KMS-11 (cell line): ENCODE data around the gene SRXN1.

Experiments used
- H2AFZ ChIP-seq: fragments of 200-600 bp; sonication (generic); 2 replicates; pipeline ENCODE4 v1.6.1; 2016; ENCODE audit warnings: antibody characterized with exemption, mixed run types, low read depth
- H3K27ac ChIP-seq: fragments of 200-600 bp; sonication (generic); 2 replicates; pipeline ENCODE4 v1.6.1; 2016; ENCODE audit warnings: mild to moderate bottlenecking, mixed run types
- H3K27me3 ChIP-seq: fragments of 200-600 bp; sonication (generic); 2 replicates; pipeline ENCODE4 v1.6.1; 2017; ENCODE audit warnings: mild to moderate bottlenecking, low read depth, mixed run types, moderate library complexity; ENCODE audit not compliant: insufficient read depth
- H3K36me3 ChIP-seq: fragments of 200-600 bp; sonication (generic); 2 replicates; pipeline ENCODE4 v1.6.1; 2017; ENCODE audit warnings: mild to moderate bottlenecking, mixed run types; ENCODE audit not compliant: insufficient read depth
- H3K4me1 ChIP-seq: fragments of 200-600 bp; sonication (generic); 2 replicates; pipeline ENCODE4 v1.6.1; 2016; ENCODE audit warnings: mild to moderate bottlenecking, low read depth, mixed run types; ENCODE audit not compliant: poor library complexity, severe bottlenecking
- H3K4me2 ChIP-seq: fragments of 200-600 bp; sonication (generic); 2 replicates; pipeline ENCODE4 v1.7.0; 2016; ENCODE audit warnings: mild to moderate bottlenecking, mixed run types
- H3K4me3 ChIP-seq: fragments of 200-600 bp; sonication (generic); IDR thresholded peaks from 2 replicates; pipeline ENCODE4 v1.6.1; 2017; ENCODE audit warnings: low read depth, low read length, mixed read lengths; ENCODE audit not compliant: insufficient read depth
- H3K79me2 ChIP-seq: fragments of 200-600 bp; sonication (generic); 2 replicates; pipeline ENCODE4 v1.6.1; 2016; ENCODE audit warnings: low read depth, mixed run types; ENCODE audit not compliant: insufficient read depth
- H3K9ac ChIP-seq: fragments of 200-600 bp; sonication (generic); 2 replicates; pipeline ENCODE4 v1.6.1; 2016; ENCODE audit warnings: mild to moderate bottlenecking, mixed run types
- H4K20me1 ChIP-seq: fragments of 200-600 bp; sonication (generic); 2 replicates; pipeline ENCODE4 v1.6.1; 2016; ENCODE audit warnings: mild to moderate bottlenecking, mixed run types; ENCODE audit not compliant: insufficient read depth
- TF ChIP-seq, protein P1 (sequence below): fragments of 200-600 bp; sonication (generic); conservative IDR thresholded peaks from 2 replicates; pipeline ENCODE4 v1.6.1; 2017; ENCODE audit warnings: low read depth, mild to moderate bottlenecking, antibody characterized with exemption, low read length, moderate library complexity, mixed read lengths

The SRXN1 gene

DNA sequence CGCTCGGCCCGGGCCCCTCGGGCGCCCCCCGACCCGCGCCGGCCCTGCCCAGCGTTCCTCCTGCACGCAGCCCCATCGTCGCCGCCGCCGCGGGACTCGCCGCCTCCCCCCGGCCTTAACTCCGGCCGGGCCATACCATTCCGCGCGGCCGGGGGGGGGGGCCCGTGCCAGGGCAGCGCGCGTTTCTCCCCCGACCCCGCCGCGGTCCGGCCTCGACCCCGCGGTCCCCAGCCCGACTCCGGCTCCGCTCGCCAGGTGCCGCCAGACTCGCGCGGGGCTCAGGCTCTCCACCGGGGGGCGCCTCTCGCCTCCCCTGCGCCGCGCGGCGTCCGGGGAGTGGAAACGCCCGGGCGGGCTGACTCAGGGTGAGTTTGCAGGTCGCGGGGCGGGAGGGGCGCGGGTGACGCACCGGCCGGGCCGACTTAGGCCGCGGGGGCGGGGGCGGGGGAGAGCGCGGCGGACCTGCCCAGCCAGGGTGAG is at the start of gene SRXN1:
Gene SRXN1 (minus strand): TSS at position 91 of the 480 bp plus-strand sequence. CDS start 15 bp downstream, at position 76.
- H3K9ac ChIP-seq, result peak within 1 kb of the TSS; percentile 88
- peak within 1 kb of the TSS; percentile 99 for H3K4me2 ChIP-seq
- H3K36me3 ChIP-seq, result peaks cover 4% of the 10 kb centered on the region
- H3K79me2 ChIP-seq, result peaks cover 24% of the 10 kb centered on the region
- no peaks in the 10 kb centered on the region for H3K27me3 ChIP-seq
- H3K4me3 ChIP-seq, result no peak within 1 kb of the TSS
- H4K20me1 ChIP-seq, result no peaks in the 10 kb centered on the region
- H3K4me1 ChIP-seq, result peaks cover 14% of the 10 kb centered on the region
- H3K27ac ChIP-seq, result peak within 1 kb of the TSS; percentile 62
- TF ChIP-seq, protein P1, sequence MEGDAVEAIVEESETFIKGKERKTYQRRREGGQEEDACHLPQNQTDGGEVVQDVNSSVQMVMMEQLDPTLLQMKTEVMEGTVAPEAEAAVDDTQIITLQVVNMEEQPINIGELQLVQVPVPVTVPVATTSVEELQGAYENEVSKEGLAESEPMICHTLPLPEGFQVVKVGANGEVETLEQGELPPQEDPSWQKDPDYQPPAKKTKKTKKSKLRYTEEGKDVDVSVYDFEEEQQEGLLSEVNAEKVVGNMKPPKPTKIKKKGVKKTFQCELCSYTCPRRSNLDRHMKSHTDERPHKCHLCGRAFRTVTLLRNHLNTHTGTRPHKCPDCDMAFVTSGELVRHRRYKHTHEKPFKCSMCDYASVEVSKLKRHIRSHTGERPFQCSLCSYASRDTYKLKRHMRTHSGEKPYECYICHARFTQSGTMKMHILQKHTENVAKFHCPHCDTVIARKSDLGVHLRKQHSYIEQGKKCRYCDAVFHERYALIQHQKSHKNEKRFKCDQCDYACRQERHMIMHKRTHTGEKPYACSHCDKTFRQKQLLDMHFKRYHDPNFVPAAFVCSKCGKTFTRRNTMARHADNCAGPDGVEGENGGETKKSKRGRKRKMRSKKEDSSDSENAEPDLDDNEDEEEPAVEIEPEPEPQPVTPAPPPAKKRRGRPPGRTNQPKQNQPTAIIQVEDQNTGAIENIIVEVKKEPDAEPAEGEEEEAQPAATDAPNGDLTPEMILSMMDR, result no peak
- peak within 1 kb of the TSS; percentile 87 for H2AFZ ChIP-seq

DNA sequence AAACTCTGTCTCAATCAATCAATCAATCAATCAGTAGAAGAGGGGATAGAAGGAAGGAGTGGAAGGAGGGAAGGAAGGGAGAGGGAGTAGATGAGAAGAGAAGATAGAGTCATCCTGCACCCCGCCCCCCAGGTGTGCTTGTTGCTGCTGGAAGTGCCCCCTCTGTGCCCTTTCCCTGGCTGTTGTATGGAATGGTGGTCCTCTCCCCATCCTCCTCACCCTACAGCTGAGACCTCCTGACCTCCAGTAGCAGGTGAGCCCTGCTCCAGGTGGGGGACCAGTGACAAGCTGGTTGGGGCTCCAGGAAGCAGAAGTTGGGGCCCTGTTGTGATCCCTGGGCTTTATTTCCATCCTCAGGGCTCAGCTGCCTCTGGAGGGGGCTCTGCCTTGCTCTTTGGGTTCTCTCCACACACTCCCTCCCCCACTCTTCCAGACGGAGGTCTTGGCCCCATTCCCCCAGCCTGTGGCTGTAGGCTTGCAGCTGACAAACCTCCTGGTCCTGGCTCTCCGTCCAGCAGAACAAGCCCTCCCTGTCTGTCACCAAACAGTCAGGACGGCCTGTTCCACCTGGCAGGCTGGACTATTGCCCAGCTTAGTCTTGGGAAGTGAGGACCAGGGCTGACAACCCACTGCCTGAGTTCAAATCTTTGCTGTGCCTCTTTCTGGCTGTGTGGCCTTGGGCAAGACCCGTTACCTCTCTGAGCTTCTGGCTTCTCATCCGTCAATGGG is 48.6 kb upstream of the SRXN1 start:
- Histone ChIP-seq H3K79me2 (no peaks in the 10 kb centered on the region), H3K36me3 (no peaks in the 10 kb centered on the region), H3K4me1 (no peaks in the 10 kb centered on the region), H4K20me1 (no peaks in the 10 kb centered on the region), H3K4me3 (no peak overlapping the region), H3K4me2 (no peak overlapping the region), H3K9ac (no peak overlapping the region), H3K27ac (no peak overlapping the region), H2AFZ (no peak overlapping the region), H3K27me3 (no peaks in the 10 kb centered on the region)
- TF ChIP-seq, protein P1, result no peak

DNA sequence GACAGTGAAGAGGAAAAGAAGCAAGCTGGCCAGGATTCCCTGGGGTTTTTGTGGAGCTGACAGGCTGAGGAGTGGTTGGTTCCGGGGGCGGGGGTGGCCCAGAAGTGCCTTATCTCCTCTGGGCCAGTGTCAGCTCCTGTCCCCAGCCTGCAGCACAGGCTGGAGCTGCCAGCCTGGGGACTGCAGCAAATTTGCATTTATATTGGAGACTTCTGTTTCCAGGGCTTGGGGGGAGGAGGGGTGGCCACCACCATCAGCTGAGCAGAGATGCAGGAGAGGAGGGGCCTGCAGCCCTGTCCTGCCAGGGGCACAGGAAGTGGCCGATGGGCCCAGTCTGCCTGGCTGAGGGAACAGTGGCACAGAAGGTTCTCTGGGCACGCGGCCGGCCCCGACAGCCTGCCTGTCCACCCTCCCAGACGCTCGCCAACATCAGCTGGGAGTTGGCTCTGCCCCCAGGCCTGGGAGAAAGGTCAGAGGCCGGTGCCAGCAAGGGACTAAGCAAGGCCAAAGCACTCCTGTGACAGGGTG is 46.9 kb upstream of the SRXN1 start:
- H3K4me2 ChIP-seq, result no peak overlapping the region
- H3K4me3 ChIP-seq, result no peak overlapping the region
- no peaks in the 10 kb centered on the region for H3K4me1 ChIP-seq
- H3K27me3 ChIP-seq, result no peaks in the 10 kb centered on the region
- H4K20me1 ChIP-seq, result no peaks in the 10 kb centered on the region
- TF ChIP-seq, protein P1, result no peak
- no peak overlapping the region for H3K9ac ChIP-seq
- H2AFZ ChIP-seq, result no peak overlapping the region
- H3K79me2 ChIP-seq, result no peaks in the 10 kb centered on the region
- H3K27ac ChIP-seq, result no peak overlapping the region
- H3K36me3 ChIP-seq, result no peaks in the 10 kb centered on the region

DNA sequence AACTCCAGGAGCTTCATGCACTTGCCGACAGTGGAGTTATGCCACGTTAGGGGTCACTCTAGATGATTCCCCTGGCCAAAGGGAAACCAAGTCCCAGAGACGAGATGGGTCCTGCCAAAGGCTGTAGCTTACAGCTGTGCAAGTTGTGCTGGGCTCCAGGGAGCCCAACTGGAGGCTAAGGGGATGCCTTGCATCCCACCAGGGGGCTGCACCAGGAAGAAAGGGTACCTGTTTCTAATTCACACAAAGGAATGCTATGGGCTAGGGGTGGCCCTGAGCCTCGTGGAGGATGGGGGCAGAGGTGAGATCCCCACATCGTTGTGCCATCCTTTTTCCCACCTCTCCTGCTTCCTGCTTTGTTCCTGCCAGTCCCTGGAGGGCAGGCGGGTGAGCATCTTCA is 46.3 kb upstream of the SRXN1 start:
- H3K27ac ChIP-seq, result no peak overlapping the region
- H3K4me1 ChIP-seq, result no peaks in the 10 kb centered on the region
- no peaks in the 10 kb centered on the region for H3K27me3 ChIP-seq
- H3K9ac ChIP-seq, result no peak overlapping the region
- TF ChIP-seq, protein P1, result no peak
- H3K4me3 ChIP-seq, result no peak overlapping the region
- H4K20me1 ChIP-seq, result no peaks in the 10 kb centered on the region
- H2AFZ ChIP-seq, result no peak overlapping the region
- H3K4me2 ChIP-seq, result no peak overlapping the region
- no peaks in the 10 kb centered on the region for H3K79me2 ChIP-seq
- no peaks in the 10 kb centered on the region for H3K36me3 ChIP-seq
